Activated CD8-positive, alpha-beta T cell treated with anti-CD3 and anti-CD28 coated beads for 36 hours (primary cell): ENCODE measurements around the gene ANKDD1B. TPM values are rescaled to one million over a fixed set of nuclear protein-coding genes. Genes with fewer than 3 reads are reported as not detected.

ENCODE experiments used
- ATAC-seq: fragments of 200-7000 bp; cut with Tn5 transposase; one replicate; pipeline ENCODE4 v1.10.0; 2021; ENCODE audit warnings: mild to moderate bottlenecking, moderate library complexity
- CTCF ChIA-PET: fragments of 350-600 bp; sonication (Branson Sonifier 250); formaldehyde crosslinking; loops from one replicate; lab custom pipeline; 2021; ENCODE audit warnings: antibody characterized with exemption; lab: Charles Lee
- POLR2A ChIA-PET: fragments of 350-600 bp; sonication (Branson Sonifier 250); formaldehyde crosslinking; loops from one replicate; lab custom pipeline; 2021; ENCODE audit warnings: antibody characterized with exemption; lab: Charles Lee
- DNase-seq: peaks from one replicate; pipeline ENCODE4 v3.0.0-alpha.2; 2020
- H3K27ac Mint-ChIP-seq: one replicate; pipeline ENCODE4 v1.8.0; 2021; ENCODE audit warnings: mild to moderate bottlenecking, mixed read lengths
- H3K27me3 Mint-ChIP-seq: one replicate; pipeline ENCODE4 v1.8.0; 2021; ENCODE audit warnings: mixed read lengths
- H3K36me3 Mint-ChIP-seq: one replicate; pipeline ENCODE4 v1.8.0; 2021; ENCODE audit warnings: low read depth, mixed read lengths
- H3K4me1 Mint-ChIP-seq: one replicate; pipeline ENCODE4 v1.8.0; 2021; ENCODE audit warnings: low read depth, mixed read lengths
- H3K4me3 Mint-ChIP-seq: one replicate; pipeline ENCODE4 v1.8.0; 2021; ENCODE audit warnings: mild to moderate bottlenecking, moderate library complexity, mixed read lengths
- H3K9me3 Mint-ChIP-seq: one replicate; pipeline ENCODE4 v1.8.0; 2021; ENCODE audit warnings: mixed read lengths
- intact Hi-C: fragments of 100-400 bp; cut with micrococcal nuclease; formaldehyde crosslinking; loops from one replicate; pipeline ENCODE4 v1.10.0; 2022
- total RNA-seq, 2 experiments: library from RNA; stranded (reverse); gene quantifications; one replicate each; pipeline ENCODE4 v1.2.3, GENCODE V29; 2021
- TF ChIP-seq, protein P1 (sequence below): fragments of 200-600 bp; IDR thresholded peaks from one replicate; pipeline ENCODE4 v1.8.0; 2022; ENCODE audit warnings: antibody characterized with exemption, mild to moderate bottlenecking

The ANKDD1B gene
- total RNA-seq, 2 experiments from 2014 or later: not detected

- intact Hi-C loops: no loop called here
- no peaks in the 10 kb centered on the region for H3K4me1 Mint-ChIP-seq
- CTCF ChIA-PET: no interaction called here
- TF ChIP-seq, protein P1, sequence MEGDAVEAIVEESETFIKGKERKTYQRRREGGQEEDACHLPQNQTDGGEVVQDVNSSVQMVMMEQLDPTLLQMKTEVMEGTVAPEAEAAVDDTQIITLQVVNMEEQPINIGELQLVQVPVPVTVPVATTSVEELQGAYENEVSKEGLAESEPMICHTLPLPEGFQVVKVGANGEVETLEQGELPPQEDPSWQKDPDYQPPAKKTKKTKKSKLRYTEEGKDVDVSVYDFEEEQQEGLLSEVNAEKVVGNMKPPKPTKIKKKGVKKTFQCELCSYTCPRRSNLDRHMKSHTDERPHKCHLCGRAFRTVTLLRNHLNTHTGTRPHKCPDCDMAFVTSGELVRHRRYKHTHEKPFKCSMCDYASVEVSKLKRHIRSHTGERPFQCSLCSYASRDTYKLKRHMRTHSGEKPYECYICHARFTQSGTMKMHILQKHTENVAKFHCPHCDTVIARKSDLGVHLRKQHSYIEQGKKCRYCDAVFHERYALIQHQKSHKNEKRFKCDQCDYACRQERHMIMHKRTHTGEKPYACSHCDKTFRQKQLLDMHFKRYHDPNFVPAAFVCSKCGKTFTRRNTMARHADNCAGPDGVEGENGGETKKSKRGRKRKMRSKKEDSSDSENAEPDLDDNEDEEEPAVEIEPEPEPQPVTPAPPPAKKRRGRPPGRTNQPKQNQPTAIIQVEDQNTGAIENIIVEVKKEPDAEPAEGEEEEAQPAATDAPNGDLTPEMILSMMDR: no peak
- no peaks in the 10 kb centered on the region for H3K27me3 Mint-ChIP-seq
- POLR2A ChIA-PET: no interaction called here
- no peaks in the 10 kb centered on the region for H3K9me3 Mint-ChIP-seq
- H3K27ac Mint-ChIP-seq: no peak overlapping the region
- no peak for ATAC-seq
- DNase-seq: no peak
- H3K4me3 Mint-ChIP-seq: no peak overlapping the region
- H3K36me3 Mint-ChIP-seq: peaks cover 25% of the 10 kb centered on the region
Observed at GRCh38 chr5:75588666-75589065, 22.6 kb upstream of the ANKDD1B start.

DNA sequence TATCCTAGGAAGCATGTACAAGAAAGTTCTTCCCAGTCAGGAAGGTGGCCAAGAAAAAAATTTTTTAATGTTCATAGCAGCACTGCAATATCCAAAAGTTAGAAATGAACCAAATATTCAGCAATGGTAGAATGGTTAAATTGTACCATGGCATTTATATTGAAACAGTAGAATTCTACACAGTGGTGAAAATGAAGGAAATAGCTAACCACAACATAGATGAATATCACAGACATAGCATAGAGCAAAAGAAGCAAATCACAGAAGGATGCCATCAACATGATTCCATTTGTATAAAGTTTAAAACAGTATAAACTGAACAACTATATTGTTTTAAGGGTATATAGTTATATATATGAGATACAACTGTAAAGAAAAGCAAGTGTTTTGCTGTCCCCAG lies 10.7 kb upstream of the ANKDD1B start:
- TF ChIP-seq, protein P1: no peak
- H3K4me1 Mint-ChIP-seq: peaks cover 14% of the 10 kb centered on the region
- H3K27me3 Mint-ChIP-seq: no peaks in the 10 kb centered on the region
- H3K36me3 Mint-ChIP-seq: peaks cover 35% of the 10 kb centered on the region
- ChIA-PET POLR2A (no interaction called here), CTCF (no interaction called here)
- H3K9me3 Mint-ChIP-seq: no peaks in the 10 kb centered on the region
- DNase-seq: no peak
- intact Hi-C loops: no loop called here
- ATAC-seq: no peak
- H3K4me3 Mint-ChIP-seq: no peak overlapping the region
- no peak overlapping the region for H3K27ac Mint-ChIP-seq

DNA sequence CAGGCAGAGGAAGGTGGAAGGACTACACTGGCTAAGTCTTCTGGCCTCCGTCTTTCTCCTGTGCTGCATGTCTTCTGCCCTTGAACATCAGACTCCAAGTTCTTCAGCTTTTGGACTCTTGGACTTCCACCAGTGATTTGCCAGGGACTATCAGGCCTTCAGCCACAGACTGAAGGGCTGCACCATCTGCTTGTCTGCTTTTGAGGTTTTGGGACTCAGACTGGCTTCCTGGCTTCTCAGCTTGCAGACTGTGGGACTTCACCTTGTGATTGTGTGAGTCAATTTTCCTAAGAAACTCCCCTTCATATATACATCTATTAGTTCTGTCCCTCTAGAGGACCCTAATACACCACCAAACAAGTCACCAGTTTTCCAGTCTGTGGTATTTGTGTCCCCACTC lies 9.7 kb upstream of the ANKDD1B start:
- POLR2A ChIA-PET: no interaction called here
- peaks cover 14% of the 10 kb centered on the region for H3K4me1 Mint-ChIP-seq
- intact Hi-C loops: no loop called here

GRCh38 chr5:75601996-75602395 lies 9.3 kb upstream of the ANKDD1B start:
- CTCF ChIA-PET: no interaction called here
- Mint-ChIP-seq H3K36me3 (peaks cover 31% of the 10 kb centered on the region), H3K27me3 (no peaks in the 10 kb centered on the region), H3K4me3 (no peak overlapping the region), H3K4me1 (peaks cover 14% of the 10 kb centered on the region), H3K27ac (no peak overlapping the region), H3K9me3 (no peaks in the 10 kb centered on the region)
- POLR2A ChIA-PET: no interaction called here
- TF ChIP-seq, protein P1: no peak
- ATAC-seq (no peak), DNase-seq (no peak)
- intact Hi-C loops: no loop called here

More for the DNA sequence above, 9.7 kb upstream of the ANKDD1B start:
- Mint-ChIP-seq H3K9me3 (no peaks in the 10 kb centered on the region), H3K27me3 (no peaks in the 10 kb centered on the region), H3K4me3 (no peak overlapping the region), H3K27ac (no peak overlapping the region), H3K36me3 (peaks cover 31% of the 10 kb centered on the region)
- no peak for DNase-seq
- TF ChIP-seq, protein P1: no peak
- ATAC-seq: no peak
- CTCF ChIA-PET: no interaction called here

GRCh38 chr5:75603371-75603770 lies 7.9 kb upstream of the ANKDD1B start:
- ATAC-seq: no peak
- Mint-ChIP-seq H3K9me3 (no peaks in the 10 kb centered on the region), H3K27me3 (no peaks in the 10 kb centered on the region), H3K36me3 (peaks cover 30% of the 10 kb centered on the region), H3K27ac (no peak overlapping the region), H3K4me1 (peaks cover 14% of the 10 kb centered on the region), H3K4me3 (no peak overlapping the region)
- ChIA-PET CTCF (no interaction called here), POLR2A (no interaction called here)
- no peak for DNase-seq
- TF ChIP-seq, protein P1: no peak
- intact Hi-C loops: no loop called here
